Measurements from ENCODE around the gene DAB1. TPM values are rescaled to one million over a fixed set of nuclear protein-coding genes. Genes with fewer than 3 reads are reported as not detected.
A peak's percentile ranks its signal among the peaks of the same experiment; 100 is the strongest.

Gene DAB1
- total and polyA plus RNA-seq, 12 donors, result 0.04 to 2.1 (median 0.59) TPM; not detected in 2

- no peaks in the 10 kb centered on the region for H3K36me3 ChIP-seq (replicated peaks in 1 of 2)
- no peak for TF ChIP-seq POLR2A (IDR thresholded peaks at IDR 0.05)
- peak in 3 of 6 experiments; percentile 9 to 35 (median 21) for TF ChIP-seq CTCF (IDR thresholded peaks at IDR 0.05)
- no peaks in the 10 kb centered on the region for H3K9me3 ChIP-seq (replicated peaks in 1 of 3)
- DNase-seq, result peak in 2 of 7 donors; percentile 18 to 27
- H3K27ac ChIP-seq, result no peak overlapping the region
- no peaks in the 10 kb centered on the region for H3K27me3 ChIP-seq
- no peak overlapping the region for H3K4me3 ChIP-seq
- 31 to 39% (median 35%) methylated on average over 15 of the region's 15 CpGs for WGBS, 4 donors
- intact Hi-C loops (cut with DNase I), result no loop called here
- H3K4me1 ChIP-seq (replicated peaks in 1 of 2), result no peaks in the 10 kb centered on the region
Measured at GRCh38 chr1:56967900-56968832, 455.7 kb downstream of the DAB1 start.

GRCh38 chr1:56967355-56967754 is 456.5 kb downstream of the DAB1 start:
- Histone ChIP-seq H3K27ac (no peak overlapping the region), H3K9me3 (replicated peaks in 1 of 3) (no peaks in the 10 kb centered on the region), H3K4me3 (no peak overlapping the region), H3K36me3 (replicated peaks in 1 of 2) (no peaks in the 10 kb centered on the region), H3K27me3 (no peaks in the 10 kb centered on the region), H3K4me1 (replicated peaks in 1 of 2) (no peaks in the 10 kb centered on the region)
- WGBS, 4 donors, result 66 to 78% (median 70%) methylated on average over 3 of the region's 3 CpGs
- intact Hi-C loops (cut with DNase I), result no loop called here
- TF ChIP-seq CTCF (IDR thresholded peaks at IDR 0.05), result no peak
- no peak for TF ChIP-seq POLR2A (IDR thresholded peaks at IDR 0.05)
- no peak for DNase-seq

- intact Hi-C loops (cut with DNase I), result no loop called here
Measured at GRCh38 chr1:56966698-56966999, 457.2 kb downstream of the DAB1 start.

More at GRCh38 chr1:56966698-56966999, 457.2 kb downstream of the DAB1 start:
- 75 to 86% (median 84%) methylated on average over 1 of the region's 1 CpG for WGBS, 4 donors
- Histone ChIP-seq H3K27ac (no peak overlapping the region), H3K4me1 (replicated peaks in 1 of 2) (no peaks in the 10 kb centered on the region), H3K9me3 (replicated peaks in 1 of 3) (no peaks in the 10 kb centered on the region), H3K4me3 (no peak overlapping the region), H3K36me3 (replicated peaks in 1 of 2) (no peaks in the 10 kb centered on the region), H3K27me3 (no peaks in the 10 kb centered on the region)
- TF ChIP-seq POLR2A (IDR thresholded peaks at IDR 0.05) (no peak), CTCF (IDR thresholded peaks at IDR 0.05) (no peak)
- no peak for DNase-seq
